Measurements from ENCODE around the gene NCKIPSD. TPM values are rescaled to one million over a fixed set of nuclear protein-coding genes. Genes with fewer than 3 reads are reported as not detected.

The NCKIPSD gene
- total and polyA plus RNA-seq, 4 donors: 9.0 to 22.0 (median 11.6) TPM

DNA sequence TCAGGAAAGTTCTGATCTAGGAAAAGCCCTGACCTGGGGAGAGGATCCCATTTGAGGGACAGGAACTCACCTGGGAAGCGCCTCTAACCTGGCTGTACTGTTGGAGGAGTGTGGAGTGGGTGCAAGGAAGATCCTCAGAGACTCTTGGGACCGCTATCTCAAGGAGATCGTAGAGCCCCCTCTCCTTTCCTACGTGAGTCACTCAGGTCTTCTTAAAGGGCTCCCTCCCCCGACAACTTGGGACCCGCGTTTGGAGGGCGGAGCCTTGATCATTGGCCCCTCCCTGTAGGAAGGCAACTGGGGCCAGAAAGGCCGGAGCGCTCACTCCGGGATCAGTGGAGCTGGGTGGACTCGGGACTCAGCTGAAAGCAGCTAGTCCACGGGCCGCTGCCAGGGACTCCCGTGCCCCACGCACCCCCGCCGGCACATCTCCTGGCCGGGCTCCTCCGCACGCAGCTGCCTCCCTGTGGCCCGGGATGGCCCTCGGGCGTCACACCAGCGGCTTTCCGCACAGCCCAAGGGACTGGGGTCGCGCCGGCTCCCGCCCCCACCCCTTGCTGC, 51.0 kb downstream of the NCKIPSD start:
- Histone ChIP-seq H3K9ac (ENCODE audit: insufficient read depth in 1 of 2, low read length in 2 of 2) (peak overlapping the region in 1 of 2 donors; percentile 51), H3K27me3 (ENCODE audit: control insufficient read depth in 3 of 3, insufficient read depth in 3 of 3, low read length in 2 of 3) (no peaks in the 10 kb centered on the region), H3K9me3 (ENCODE audit: control insufficient read depth in 4 of 4, insufficient read depth in 3 of 4, low read length in 3 of 4) (no peaks in the 10 kb centered on the region), H3K4me3 (peak overlapping the region; percentile 78), H3K4me1 (ENCODE audit: control insufficient read depth in 5 of 5, insufficient read depth in 5 of 5, low read length in 5 of 5) (peaks cover 0 to 22% (median 3%) of the 10 kb centered on the region in 5 donors), H3K27ac (ENCODE audit: low read depth in 1 of 2, low read length in 1 of 2) (peak overlapping the region; percentile 66 to 85), H3K36me3 (ENCODE audit: control insufficient read depth in 4 of 4, insufficient read depth in 4 of 4, low read length in 4 of 4) (peaks cover 0 to 24% (median 8%) of the 10 kb centered on the region in 4 donors)
- ATAC-seq (ENCODE audit: insufficient read depth, low FRiP score) (peak; percentile 51), DNase-seq (peak; percentile 26 to 37 (median 33))
- TF ChIP-seq, protein P1, sequence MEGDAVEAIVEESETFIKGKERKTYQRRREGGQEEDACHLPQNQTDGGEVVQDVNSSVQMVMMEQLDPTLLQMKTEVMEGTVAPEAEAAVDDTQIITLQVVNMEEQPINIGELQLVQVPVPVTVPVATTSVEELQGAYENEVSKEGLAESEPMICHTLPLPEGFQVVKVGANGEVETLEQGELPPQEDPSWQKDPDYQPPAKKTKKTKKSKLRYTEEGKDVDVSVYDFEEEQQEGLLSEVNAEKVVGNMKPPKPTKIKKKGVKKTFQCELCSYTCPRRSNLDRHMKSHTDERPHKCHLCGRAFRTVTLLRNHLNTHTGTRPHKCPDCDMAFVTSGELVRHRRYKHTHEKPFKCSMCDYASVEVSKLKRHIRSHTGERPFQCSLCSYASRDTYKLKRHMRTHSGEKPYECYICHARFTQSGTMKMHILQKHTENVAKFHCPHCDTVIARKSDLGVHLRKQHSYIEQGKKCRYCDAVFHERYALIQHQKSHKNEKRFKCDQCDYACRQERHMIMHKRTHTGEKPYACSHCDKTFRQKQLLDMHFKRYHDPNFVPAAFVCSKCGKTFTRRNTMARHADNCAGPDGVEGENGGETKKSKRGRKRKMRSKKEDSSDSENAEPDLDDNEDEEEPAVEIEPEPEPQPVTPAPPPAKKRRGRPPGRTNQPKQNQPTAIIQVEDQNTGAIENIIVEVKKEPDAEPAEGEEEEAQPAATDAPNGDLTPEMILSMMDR (IDR thresholded peaks at IDR 0.05; ENCODE audit: control extremely low read depth, extremely low read depth): no peak
- 3% methylated on average over 24 to 30 of the region's 30 CpGs for WGBS, 2 donors

DNA sequence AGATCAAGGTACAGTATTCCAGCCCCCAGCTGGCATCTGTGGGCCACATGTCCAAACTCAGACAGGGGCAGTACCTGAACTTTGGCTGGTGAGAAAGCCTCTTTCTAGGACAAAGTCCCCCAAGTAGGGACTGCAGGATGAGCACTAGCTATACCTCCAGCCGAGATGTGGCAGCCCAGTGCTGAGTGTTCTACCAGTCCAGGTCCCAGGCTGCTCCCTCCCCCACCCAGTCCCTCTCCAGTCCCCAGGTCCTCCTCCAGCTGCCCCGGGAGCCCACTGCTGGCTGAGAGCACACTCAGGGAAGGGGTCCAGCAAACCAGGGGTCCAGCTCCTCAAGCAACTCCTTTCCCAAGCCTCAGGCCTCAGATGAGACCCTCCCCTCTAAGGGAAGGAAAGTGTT, 52.0 kb downstream of the NCKIPSD start:
- 92 to 100% methylated on average over 2 of the region's 2 CpGs for WGBS, 2 donors
- no peak overlapping the region for H3K27ac ChIP-seq (ENCODE audit: low read depth in 1 of 2, low read length in 1 of 2)
- DNase-seq: no peak
- no peak overlapping the region for H3K9ac ChIP-seq (ENCODE audit: insufficient read depth in 1 of 2, low read length in 2 of 2)
- TF ChIP-seq, protein P1 (IDR thresholded peaks at IDR 0.05; ENCODE audit: control extremely low read depth, extremely low read depth): no peak
- no peak overlapping the region for H3K4me3 ChIP-seq
- H3K4me1 ChIP-seq (ENCODE audit: control insufficient read depth in 5 of 5, insufficient read depth in 5 of 5, low read length in 5 of 5): peaks cover 0 to 22% (median 3%) of the 10 kb centered on the region in 5 donors
- no peaks in the 10 kb centered on the region for H3K9me3 ChIP-seq (ENCODE audit: control insufficient read depth in 4 of 4, insufficient read depth in 3 of 4, low read length in 3 of 4)
- no peaks in the 10 kb centered on the region for H3K27me3 ChIP-seq (ENCODE audit: control insufficient read depth in 3 of 3, insufficient read depth in 3 of 3, low read length in 2 of 3)
- peaks cover 0 to 24% (median 8%) of the 10 kb centered on the region in 4 donors for H3K36me3 ChIP-seq (ENCODE audit: control insufficient read depth in 4 of 4, insufficient read depth in 4 of 4, low read length in 4 of 4)
- ATAC-seq (ENCODE audit: insufficient read depth, low FRiP score): no peak

DNA sequence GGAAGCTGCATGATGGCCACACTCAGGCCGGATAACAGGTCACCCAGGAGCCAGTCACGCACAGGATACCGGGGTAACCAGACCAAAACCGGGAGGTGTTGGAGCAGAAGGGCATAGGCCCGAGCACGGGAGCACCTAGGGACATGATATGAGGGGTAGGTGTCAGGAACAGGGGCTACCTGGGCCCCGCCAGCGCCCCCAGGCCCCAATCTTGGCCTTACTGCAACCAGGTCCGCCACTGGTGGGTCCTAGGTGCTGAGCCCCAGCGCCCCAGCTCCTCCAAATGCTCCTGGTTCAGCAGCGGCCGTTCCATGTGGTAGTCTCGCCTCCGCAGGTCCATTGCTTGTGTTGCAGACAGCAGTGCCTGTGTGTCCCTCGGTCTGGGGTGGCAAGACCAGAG, 52.5 kb downstream of the NCKIPSD start:
- Histone ChIP-seq H3K4me1 (ENCODE audit: control insufficient read depth in 5 of 5, insufficient read depth in 5 of 5, low read length in 5 of 5) (peaks cover 0 to 22% (median 3%) of the 10 kb centered on the region in 5 donors), H3K4me3 (no peak overlapping the region), H3K9ac (ENCODE audit: insufficient read depth in 1 of 2, low read length in 2 of 2) (no peak overlapping the region), H3K9me3 (ENCODE audit: control insufficient read depth in 4 of 4, insufficient read depth in 3 of 4, low read length in 3 of 4) (no peaks in the 10 kb centered on the region), H3K36me3 (ENCODE audit: control insufficient read depth in 4 of 4, insufficient read depth in 4 of 4, low read length in 4 of 4) (peaks cover 0 to 27% (median 10%) of the 10 kb centered on the region in 4 donors), H3K27ac (ENCODE audit: low read depth in 1 of 2, low read length in 1 of 2) (no peak overlapping the region), H3K27me3 (ENCODE audit: control insufficient read depth in 3 of 3, insufficient read depth in 3 of 3, low read length in 2 of 3) (no peaks in the 10 kb centered on the region)
- no peak for ATAC-seq (ENCODE audit: insufficient read depth, low FRiP score)
- TF ChIP-seq, protein P1 (IDR thresholded peaks at IDR 0.05; ENCODE audit: control extremely low read depth, extremely low read depth): no peak
- 94 to 96% methylated on average over 15 of the region's 15 CpGs for WGBS, 2 donors
- no peak for DNase-seq
